Ovary (tissue), 3 donors: ENCODE results near the gene ARHGAP22.

Experiments used
- EP300 ChIP-seq: sonication (generic); formaldehyde crosslinking; IDR thresholded peaks from one replicate; pipeline ENCODE4 v1.6.1; 2017; ENCODE audit warnings: antibody characterized with exemption
- POLR2A ChIP-seq: fragments of 450-650 bp; IDR thresholded peaks from one replicate; pipeline ENCODE4 v1.6.1; 2017; ENCODE audit warnings: antibody characterized with exemption, mild to moderate bottlenecking, moderate library complexity
- TF ChIP-seq, protein P1 (sequence below), 3 donors: fragments of 450-650 bp in 2 of 3; fragments of 200-600 bp in 1 of 3; IDR thresholded peaks; one replicate each; pipeline versions ENCODE4 v1.5.1 to v1.8.0; 2016 to 2022; ENCODE audit warnings: antibody characterized with exemption in 3 of 3, mild to moderate bottlenecking in 1 of 3
- donor health status: DM: no; HTN: no; CAD: no.

DNA sequence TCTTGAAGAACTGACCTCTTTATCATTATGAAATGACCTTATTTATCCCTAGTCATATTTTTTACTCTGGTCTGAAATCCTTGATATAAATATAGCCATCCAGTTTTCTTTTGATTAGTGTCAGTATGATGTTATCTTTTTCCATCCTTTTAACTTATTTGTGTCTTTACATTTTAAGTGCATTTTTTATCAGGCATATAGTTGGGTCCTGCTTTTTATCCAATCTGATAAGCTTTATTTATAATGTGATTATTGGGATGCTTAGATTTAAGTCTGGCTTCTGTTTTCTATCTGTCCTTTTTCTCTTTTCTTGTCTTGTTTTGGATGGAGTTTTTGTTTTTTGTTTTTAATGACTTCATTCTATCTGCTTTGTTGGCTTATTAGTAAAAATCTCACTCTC, 119.2 kb downstream of the ARHGAP22 start:
- TF ChIP-seq, protein P1, sequence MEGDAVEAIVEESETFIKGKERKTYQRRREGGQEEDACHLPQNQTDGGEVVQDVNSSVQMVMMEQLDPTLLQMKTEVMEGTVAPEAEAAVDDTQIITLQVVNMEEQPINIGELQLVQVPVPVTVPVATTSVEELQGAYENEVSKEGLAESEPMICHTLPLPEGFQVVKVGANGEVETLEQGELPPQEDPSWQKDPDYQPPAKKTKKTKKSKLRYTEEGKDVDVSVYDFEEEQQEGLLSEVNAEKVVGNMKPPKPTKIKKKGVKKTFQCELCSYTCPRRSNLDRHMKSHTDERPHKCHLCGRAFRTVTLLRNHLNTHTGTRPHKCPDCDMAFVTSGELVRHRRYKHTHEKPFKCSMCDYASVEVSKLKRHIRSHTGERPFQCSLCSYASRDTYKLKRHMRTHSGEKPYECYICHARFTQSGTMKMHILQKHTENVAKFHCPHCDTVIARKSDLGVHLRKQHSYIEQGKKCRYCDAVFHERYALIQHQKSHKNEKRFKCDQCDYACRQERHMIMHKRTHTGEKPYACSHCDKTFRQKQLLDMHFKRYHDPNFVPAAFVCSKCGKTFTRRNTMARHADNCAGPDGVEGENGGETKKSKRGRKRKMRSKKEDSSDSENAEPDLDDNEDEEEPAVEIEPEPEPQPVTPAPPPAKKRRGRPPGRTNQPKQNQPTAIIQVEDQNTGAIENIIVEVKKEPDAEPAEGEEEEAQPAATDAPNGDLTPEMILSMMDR (IDR thresholded peaks at IDR 0.05) = no peak
- TF ChIP-seq POLR2A (no peak), EP300 (no peak)
